IMR-90 (cell line): ENCODE data around the gene TRIM38. TPM values are rescaled to one million over a fixed set of nuclear protein-coding genes. Genes with fewer than 3 reads are reported as not detected.

ENCODE experiments used
- ATAC-seq: fragments of 200-7000 bp; cut with Tn5 transposase; 2 replicates; pipeline ENCODE4 v1.9.1; 2020; ENCODE audit warnings: low read depth, mild to moderate bottlenecking, moderate library complexity
- BruUV-seq: library from RNA; stranded (reverse); fragments of 400-500 nt; replicated peaks from 2 replicates; lab custom pipeline; 2021; lab: Mats Ljungman, UMichigan
- CTCF ChIA-PET: fragments of 300-600 bp; formaldehyde crosslinking; extraction: SDS; loops from one replicate; lab custom pipeline; 2021; ENCODE audit warnings: antibody characterized with exemption; lab: Yijun Ruan, JAX
- POLR2A ChIA-PET: fragments of 300-600 bp; sonication (Branson Sonifier 250); formaldehyde crosslinking; loops from one replicate; lab custom pipeline; 2022; ENCODE audit warnings: antibody characterized with exemption; ENCODE audit not compliant: unreplicated experiment; lab: Charles Lee
- DNase-seq: peaks from one replicate; pipeline ENCODE4 v3.0.0; 2013
- H2AFZ ChIP-seq: replicated peaks from 2 replicates; pipeline ENCODE3; 2013; ENCODE audit warnings: low read length, mild to moderate bottlenecking; ENCODE audit not compliant: poor library complexity
- H2AK5ac ChIP-seq: 2 replicates; pipeline ENCODE4 v1.6.1; 2013; ENCODE audit warnings: low read depth, low read length, inconsistent platforms
- H2AK9ac ChIP-seq: replicated peaks from 2 replicates; pipeline ENCODE3; 2013; ENCODE audit warnings: mild to moderate bottlenecking, low read depth, low read length, moderate library complexity; ENCODE audit not compliant: poor library complexity
- H2BK120ac ChIP-seq: 2 replicates; pipeline ENCODE4 v1.6.1; 2013; ENCODE audit warnings: low read depth, low read length, inconsistent platforms
- H2BK15ac ChIP-seq: 3 replicates; pipeline ENCODE4 v1.6.1; 2013; ENCODE audit warnings: low read depth, low read length, inconsistent platforms
- H2BK20ac ChIP-seq: 2 replicates; pipeline ENCODE4 v1.6.1; 2013; ENCODE audit warnings: low read depth, mild to moderate bottlenecking, inconsistent platforms, low read length, moderate library complexity
- H2BK5ac ChIP-seq: 2 replicates; pipeline ENCODE4 v1.6.1; 2013; ENCODE audit warnings: mild to moderate bottlenecking, low read depth, low read length, inconsistent platforms; ENCODE audit not compliant: poor library complexity, severe bottlenecking
- H3K14ac ChIP-seq: replicated peaks from 2 replicates; pipeline ENCODE4 v1.6.1; 2013; ENCODE audit warnings: low read depth, low read length, inconsistent platforms
- H3K18ac ChIP-seq: 2 replicates; pipeline ENCODE4 v1.6.1; 2013; ENCODE audit warnings: low read depth, low read length, control low read depth
- H3K23ac ChIP-seq: 2 replicates; pipeline ENCODE4 v1.6.1; 2013; ENCODE audit warnings: low read depth, low read length, inconsistent platforms
- H3K27ac ChIP-seq: 2 replicates; pipeline ENCODE4 v1.5.1; 2013; ENCODE audit warnings: mild to moderate bottlenecking, control low read depth, low read length; ENCODE audit not compliant: insufficient read depth
- H3K27me3 ChIP-seq: 2 replicates; pipeline ENCODE4 v1.6.1; 2013; ENCODE audit warnings: low read length; ENCODE audit not compliant: control insufficient read depth, insufficient read depth
- H3K36me3 ChIP-seq: 2 replicates; pipeline ENCODE4 v1.6.1; 2013; ENCODE audit warnings: low read length, mixed read lengths; ENCODE audit not compliant: control insufficient read depth, insufficient read depth
- H3K4ac ChIP-seq: 2 replicates; pipeline ENCODE4 v1.6.1; 2013; ENCODE audit warnings: low read depth, low read length, inconsistent platforms
- H3K4me1 ChIP-seq: 2 replicates; pipeline ENCODE4 v1.6.1; 2013; ENCODE audit warnings: low read length, mixed read lengths; ENCODE audit not compliant: control insufficient read depth, insufficient read depth
- H3K4me2 ChIP-seq: 2 replicates; pipeline ENCODE4 v1.6.1; 2013; ENCODE audit warnings: low read depth, mild to moderate bottlenecking, control low read depth, low read length, moderate library complexity
- H3K4me3 ChIP-seq: 2 replicates; pipeline ENCODE4 v1.5.1; 2013; ENCODE audit warnings: low read depth, mild to moderate bottlenecking, control low read depth, low read length, moderate library complexity; ENCODE audit not compliant: insufficient read depth
- H3K56ac ChIP-seq: 2 replicates; pipeline ENCODE4 v1.6.1; 2013; ENCODE audit warnings: low read length, inconsistent platforms; ENCODE audit not compliant: insufficient read depth; ENCODE audit errors: extremely low read depth
- H3K79me1 ChIP-seq, 2 experiments: 2 replicates each; pipeline ENCODE4 v1.6.1; 2013; ENCODE audit warnings: low read length in 2 of 2, inconsistent platforms in 1 of 2, low read depth in 1 of 2
- H3K9ac ChIP-seq: 2 replicates; pipeline ENCODE4 v1.6.1; 2013; ENCODE audit warnings: low read depth, low read length, control low read depth
- H3K9me1 ChIP-seq: 2 replicates; pipeline ENCODE4 v1.6.1; 2013; ENCODE audit warnings: low read length, inconsistent platforms; ENCODE audit not compliant: insufficient read depth
- H3K9me3 ChIP-seq: 2 replicates; pipeline ENCODE4 v1.6.1; 2013; ENCODE audit warnings: low read length; ENCODE audit not compliant: control insufficient read depth, insufficient read depth
- H4K20me1 ChIP-seq: 2 replicates; pipeline ENCODE4 v1.6.1; 2013; ENCODE audit warnings: low read length, inconsistent platforms; ENCODE audit not compliant: insufficient read depth
- H4K5ac ChIP-seq: 2 replicates; pipeline ENCODE4 v1.6.1; 2013; ENCODE audit warnings: mild to moderate bottlenecking, low read depth, low read length, control low read depth
- H4K8ac ChIP-seq, 2 experiments: 2 replicates each; pipeline ENCODE4 v1.6.1; 2013; ENCODE audit warnings: low read depth in 2 of 2, low read length in 2 of 2, control low read depth in 1 of 2, inconsistent platforms in 1 of 2
- H4K91ac ChIP-seq: 2 replicates; pipeline ENCODE4 v1.6.1; 2013; ENCODE audit warnings: low read depth, low read length, inconsistent platforms; ENCODE audit not compliant: insufficient read depth
- BHLHE40 ChIP-seq: fragments of 150-350 bp; IDR thresholded peaks from 2 replicates; pipeline ENCODE4 v1.6.1; 2016; ENCODE audit warnings: mild to moderate bottlenecking, low read depth, low read length
- CEBPB ChIP-seq: IDR thresholded peaks from 2 replicates; pipeline ENCODE4 v1.6.1; 2012; ENCODE audit warnings: low read depth, low read length, improper control_type of control experiment
- RAD21 ChIP-seq: IDR thresholded peaks from 2 replicates; pipeline ENCODE4 v1.6.1; 2012; ENCODE audit warnings: low read length, improper control_type of control experiment
- RCOR1 ChIP-seq: IDR thresholded peaks from 2 replicates; pipeline ENCODE4 v1.6.1; 2012; ENCODE audit warnings: mild to moderate bottlenecking, low read length, improper control_type of control experiment; ENCODE audit not compliant: insufficient replicate concordance
- SMC3 ChIP-seq: fragments of 150-350 bp; IDR thresholded peaks from 2 replicates; pipeline ENCODE4 v1.6.1; 2016; ENCODE audit warnings: low read depth, mild to moderate bottlenecking, antibody characterized with exemption, low read length, moderate library complexity
- USF2 ChIP-seq: fragments of 150-350 bp; IDR thresholded peaks from 2 replicates; pipeline ENCODE4 v1.6.1; 2017; ENCODE audit warnings: mild to moderate bottlenecking, antibody characterized with exemption, low read length, low read depth
- WGBS, 2 experiments: methylation state at CpG; one replicate each; pipeline versions ENCODE4 v1.1.5 to v1.1.7; 2013; ENCODE audit warnings: missing lambda C conversion rate in 2 of 2; ENCODE audit not compliant: insufficient read length in 1 of 2; ENCODE audit errors: extremely low coverage in 2 of 2; 5-methylcytosine and 5-hydroxymethylcytosine counted together
- dilution Hi-C: fragments of 300-500 bp; cut with HindIII; formaldehyde crosslinking; loops from one replicate; pipeline ENCODE4 v1.14.3; 2018; ENCODE audit warnings: low sequenced_read_pairs; ENCODE audit not compliant: unreplicated experiment
- in situ Hi-C: fragments of 300-500 bp; cut with MboI; formaldehyde crosslinking; loops from 3 replicates; pipeline ENCODE4 v1.14.3; 2019; ENCODE audit warnings: low sequenced_read_pairs, inconsistent platforms, mixed read lengths
- intact Hi-C: fragments of 100-400 bp; cut with micrococcal nuclease; formaldehyde crosslinking; loops from 2 replicates; pipeline ENCODE4 v1.10.0; 2022
- polyA plus RNA-seq, 3 experiments: library from polyadenylated mRNA; depleted of rRNA; stranded (reverse); fragments of >200 nt; gene quantifications; 2 replicates each; pipeline ENCODE4 v1.2.3, GENCODE V29; 2012; ENCODE audit warnings: low replicate concordance in 1 of 3
- total RNA-seq: library from RNA; depleted of rRNA; stranded (reverse); fragments of >200 nt; gene quantifications from 2 replicates; pipeline ENCODE4 v1.2.3, GENCODE V29; 2012
- TF ChIP-seq, protein P1 (sequence below): conservative IDR thresholded peaks from 2 replicates; pipeline ENCODE4 v1.5.1; 2012; ENCODE audit warnings: mild to moderate bottlenecking, low read depth, low read length, improper control_type of control experiment

TRIM38 gene
- total and polyA plus RNA-seq, 2 of the 4 experiments (the other 2 are of a cell fraction): 4.1 to 6.3 TPM

DNA sequence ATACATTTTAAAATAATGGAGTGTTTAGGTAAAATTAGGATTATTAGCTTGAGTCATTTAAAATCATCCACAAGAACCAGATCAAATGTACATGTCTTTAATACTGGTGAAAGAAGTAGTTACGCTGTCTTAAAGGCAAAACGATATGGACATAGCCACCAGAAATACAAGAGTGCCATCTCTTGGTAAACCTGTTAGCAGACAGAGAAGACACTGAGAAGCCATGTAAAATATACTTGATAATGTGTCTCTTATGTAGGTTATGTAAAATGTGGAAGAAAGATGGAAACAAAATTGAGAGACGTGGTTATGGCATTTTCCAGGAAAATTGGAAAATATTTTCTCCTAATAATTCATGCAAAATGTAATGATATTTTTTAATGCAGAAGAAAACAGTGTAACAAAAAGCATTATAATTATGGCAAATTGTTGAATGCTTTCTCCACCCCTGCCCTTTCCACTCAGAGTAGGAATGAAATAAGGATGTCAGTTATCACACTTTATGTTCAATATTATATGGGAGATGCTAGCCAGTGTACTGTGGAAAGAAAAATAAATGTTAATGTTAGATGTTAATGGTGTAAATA, 19.9 kb upstream of the TRIM38 start:
- dilution Hi-C loops: no loop called here
- Histone ChIP-seq H3K23ac (no peak overlapping the region), H3K4ac (no peak overlapping the region), H4K91ac (no peak overlapping the region), H3K4me3 (no peak overlapping the region), H3K9me1 (no peaks in the 10 kb centered on the region), H2BK15ac (no peak overlapping the region), H4K20me1 (no peaks in the 10 kb centered on the region), H2AK9ac (no peak overlapping the region), H3K4me1 (no peaks in the 10 kb centered on the region), H2AK5ac (no peak overlapping the region), H3K14ac (no peak overlapping the region), H3K79me1 (no peaks in the 10 kb centered on the region), H2AFZ (no peak overlapping the region), H2BK120ac (no peak overlapping the region), H3K56ac (no peak overlapping the region), H2BK20ac (no peak overlapping the region), H3K27me3 (no peaks in the 10 kb centered on the region; the same call in 1 of the 2 replicates), H2BK5ac (no peak overlapping the region), H3K27ac (no peak overlapping the region), H3K4me2 (no peak overlapping the region), H3K18ac (no peak overlapping the region), H4K8ac (no peak overlapping the region), H4K5ac (no peak overlapping the region), H3K9ac (no peak overlapping the region), H3K9me3 (no peaks in the 10 kb centered on the region), H3K36me3 (no peaks in the 10 kb centered on the region)
- DNase-seq (peak; percentile 55), ATAC-seq (peak; percentile 64)
- ChIA-PET CTCF (no interaction called here), POLR2A (no interaction called here)
- no CpG with 5 or more reads among the region's 3 CpGs for WGBS, 2 experiments
- intact Hi-C loops: loop anchor here (1.0 kb wide), 2 partner anchors 154 to 222 kb away; no protein-coding TSS in a partner anchor
- no TSS peak for BruUV-seq
- TF ChIP-seq, protein P1, sequence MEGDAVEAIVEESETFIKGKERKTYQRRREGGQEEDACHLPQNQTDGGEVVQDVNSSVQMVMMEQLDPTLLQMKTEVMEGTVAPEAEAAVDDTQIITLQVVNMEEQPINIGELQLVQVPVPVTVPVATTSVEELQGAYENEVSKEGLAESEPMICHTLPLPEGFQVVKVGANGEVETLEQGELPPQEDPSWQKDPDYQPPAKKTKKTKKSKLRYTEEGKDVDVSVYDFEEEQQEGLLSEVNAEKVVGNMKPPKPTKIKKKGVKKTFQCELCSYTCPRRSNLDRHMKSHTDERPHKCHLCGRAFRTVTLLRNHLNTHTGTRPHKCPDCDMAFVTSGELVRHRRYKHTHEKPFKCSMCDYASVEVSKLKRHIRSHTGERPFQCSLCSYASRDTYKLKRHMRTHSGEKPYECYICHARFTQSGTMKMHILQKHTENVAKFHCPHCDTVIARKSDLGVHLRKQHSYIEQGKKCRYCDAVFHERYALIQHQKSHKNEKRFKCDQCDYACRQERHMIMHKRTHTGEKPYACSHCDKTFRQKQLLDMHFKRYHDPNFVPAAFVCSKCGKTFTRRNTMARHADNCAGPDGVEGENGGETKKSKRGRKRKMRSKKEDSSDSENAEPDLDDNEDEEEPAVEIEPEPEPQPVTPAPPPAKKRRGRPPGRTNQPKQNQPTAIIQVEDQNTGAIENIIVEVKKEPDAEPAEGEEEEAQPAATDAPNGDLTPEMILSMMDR: peak; percentile 69
- no peak for TF ChIP-seq USF2
- peak; percentile 76 for TF ChIP-seq RAD21
- peak; percentile 39; the same call in 1 of the 2 replicates for TF ChIP-seq SMC3
- TF ChIP-seq CEBPB: no peak
- no peak for TF ChIP-seq BHLHE40
- TF ChIP-seq RCOR1: no peak
- in situ Hi-C loops: no loop called here
